Tibial nerve (tissue), 4 donors: Measurements from ENCODE around the gene AHNAK.

Experiments used
- CTCF ChIP-seq, 5 experiments: fragments of 200-600 bp in 3 of 5; fragments of 450-650 bp in 2 of 5; sonication (generic) in 3 of 5; IDR thresholded peaks; one replicate each; pipeline ENCODE4 v1.5.1; 2016 to 2019; ENCODE audit warnings: antibody characterized with exemption in 5 of 5, mild to moderate bottlenecking in 3 of 5, moderate library complexity in 2 of 5
- EP300 ChIP-seq, 2 donors: sonication (generic); formaldehyde crosslinking; IDR thresholded peaks; one replicate each; pipeline ENCODE4 v1.6.1; 2017; ENCODE audit warnings: antibody characterized with exemption in 2 of 2, mild to moderate bottlenecking in 1 of 2
- POLR2A ChIP-seq, 2 donors: fragments of 450-650 bp; IDR thresholded peaks; one replicate each; pipeline ENCODE4 v1.6.1; 2017; ENCODE audit warnings: antibody characterized with exemption in 2 of 2, mild to moderate bottlenecking in 2 of 2, moderate library complexity in 2 of 2

GRCh38 chr11:62506413-62507124 lies 40.0 kb downstream of the AHNAK start:
- TF ChIP-seq CTCF (IDR thresholded peaks at IDR 0.05) (no peak), POLR2A (IDR thresholded peaks at IDR 0.05) (no peak), EP300 (IDR thresholded peaks at IDR 0.05) (no peak)
